H1 (cell line): ENCODE results near the gene ACOT6. TPM values are rescaled to one million over a fixed set of nuclear protein-coding genes. Genes with fewer than 3 reads are reported as not detected.

ENCODE experiments used
- CHD7 ChIP-seq: fragments of 300-600 bp; sonication (generic); IDR thresholded peaks from 2 replicates; pipeline ENCODE4 v1.7.1; 2012; ENCODE audit warnings: low read length, moderate library complexity, mild to moderate bottlenecking, inconsistent platforms; ENCODE audit not compliant: insufficient replicate concordance
- polyA plus RNA-seq, 7 experiments: library from polyadenylated mRNA; depleted of rRNA in 3 of 7; stranded (reverse) in 5 of 7; unstranded in 2 of 7; fragments of >200 nt in 5 of 7; fragments of 200-250 nt in 2 of 7; gene quantifications; 1 replicate in 5 of 7; 2 replicates in 1 of 7; 4 replicates in 1 of 7; pipeline versions ENCODE4 v1.2.1 to v1.2.3, GENCODE V29; 2011 to 2013; ENCODE audit warnings: missing spikeins in 2 of 7, mixed read lengths in 2 of 7
- total RNA-seq: library from RNA; stranded (reverse); fragmentation: NEBNext Ultra II Directional; extraction: Animal tissue kit (Norgen Biotek cat#: 25700); gene quantifications from 2 replicates; pipeline ENCODE4 v1.2.1, GENCODE V29; 2021

ACOT6 gene
- total and polyA plus RNA-seq, 2 of the 8 experiments (the other 6 are each of a cell fraction or from before 2014, with no cell fraction given), result not detected

GRCh38 chr14:73640796-73641365, 28.6 kb downstream of the ACOT6 start (continued):
- no peak for TF ChIP-seq CHD7
